22Rv1 (cell line): Measurements from ENCODE around the gene TM4SF20.
"Not testable (repeated sequence)": the region's sequence is repeated elsewhere in the genome, so short reads cannot be mapped to it uniquely, and the experiment has no call there.

Source experiments
- H3K27ac ChIP-seq: fragments of 450-650 bp; 2 replicates; pipeline ENCODE4 v1.5.1; 2017
- CTCF ChIP-seq: fragments of 450-650 bp; IDR thresholded peaks from 2 replicates; pipeline ENCODE4 v1.5.1; 2017; ENCODE audit warnings: mild to moderate bottlenecking
- ZFX ChIP-seq: fragments of 450-650 bp; IDR thresholded peaks from 2 replicates; pipeline ENCODE4 v1.6.1; 2017; ENCODE audit warnings: antibody characterized with exemption, borderline replicate concordance

Gene TM4SF20

GRCh38 chr2:227397562-227397961 is 18.5 kb upstream of the TM4SF20 start:
- no peak overlapping the region for H3K27ac ChIP-seq
- TF ChIP-seq CTCF (no peak), ZFX (no peak)

DNA sequence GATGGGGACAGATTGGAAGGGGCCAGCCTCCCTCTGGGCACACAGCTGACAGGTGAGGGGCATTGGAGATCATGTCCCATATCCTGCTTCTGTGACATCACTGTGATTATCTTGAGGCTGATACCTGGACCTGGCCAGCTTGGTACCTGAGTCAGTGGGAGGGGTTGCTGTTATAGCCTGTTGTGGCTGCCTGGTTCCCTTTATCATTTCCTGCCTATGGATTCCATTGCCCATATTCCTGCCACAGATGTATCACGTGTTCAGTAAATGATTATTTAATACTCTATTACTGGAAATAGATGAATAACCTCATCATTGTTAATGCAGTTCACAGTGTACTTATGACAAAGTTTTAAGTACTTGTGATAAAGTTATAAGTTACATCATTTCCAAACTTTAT is 16.4 kb upstream of the TM4SF20 start:
- TF ChIP-seq ZFX, result no peak
- H3K27ac ChIP-seq, result no peak overlapping the region

DNA sequence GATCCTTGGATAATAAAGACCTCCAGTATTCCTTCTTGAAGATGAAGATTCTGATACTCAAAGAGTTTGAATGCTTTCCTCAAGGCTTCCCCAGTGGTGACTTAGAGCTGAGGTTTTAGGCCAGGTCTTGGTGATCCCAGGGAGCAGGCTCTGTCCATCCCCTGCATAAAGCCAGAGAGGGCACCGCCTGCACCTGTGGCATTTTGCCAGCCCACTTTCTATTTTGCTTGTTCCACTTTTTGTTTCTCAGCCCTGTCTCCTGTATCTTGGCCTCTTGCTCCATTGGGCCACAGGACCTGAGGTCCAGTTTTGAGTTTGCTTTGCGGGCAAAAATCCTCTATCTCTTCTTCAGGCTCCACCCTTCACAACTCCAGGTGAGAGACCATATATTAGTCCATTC is 15.3 kb upstream of the TM4SF20 start:
- H3K27ac ChIP-seq, result no peak overlapping the region
- no peak for TF ChIP-seq CTCF
- no peak for TF ChIP-seq ZFX

DNA sequence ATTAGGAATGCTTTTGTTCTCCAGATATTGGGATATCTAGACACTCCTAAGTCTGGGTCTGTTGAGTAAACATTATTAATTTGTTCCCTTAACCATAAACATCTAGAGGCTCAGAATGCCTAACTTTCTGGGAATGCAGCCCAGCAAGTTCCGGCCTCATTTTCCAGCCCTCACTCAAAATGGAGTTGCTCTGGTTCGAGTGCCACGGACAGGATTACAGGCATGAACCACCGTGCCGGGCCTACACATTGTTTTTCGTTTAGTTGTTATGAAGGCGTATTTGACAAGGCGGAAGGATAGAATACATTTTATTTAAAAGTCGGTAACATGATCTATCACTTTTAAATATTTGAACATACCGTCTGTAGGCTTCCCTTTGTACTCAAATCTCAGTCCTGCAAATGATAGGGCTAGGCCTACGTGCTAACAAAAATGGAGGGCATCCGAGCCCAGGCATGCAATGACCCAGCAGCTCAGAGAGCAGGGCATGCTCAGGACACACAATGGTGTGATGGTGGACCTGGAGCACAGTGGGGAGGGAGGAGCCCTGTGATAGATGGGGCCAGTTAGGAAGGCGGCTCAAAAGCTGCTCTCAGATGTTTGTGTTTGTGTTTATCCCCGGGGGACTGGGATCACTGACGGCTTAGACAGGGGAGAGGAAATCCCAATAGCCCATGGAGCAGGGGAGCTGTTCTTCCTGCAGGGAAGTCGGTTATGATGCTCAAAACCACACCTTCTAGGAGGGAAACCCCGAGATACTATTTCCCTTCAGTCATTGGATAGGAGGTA is 11.6 kb upstream of the TM4SF20 start:
- no peak overlapping the region for H3K27ac ChIP-seq
- no peak for TF ChIP-seq ZFX
- TF ChIP-seq CTCF, result no peak

DNA sequence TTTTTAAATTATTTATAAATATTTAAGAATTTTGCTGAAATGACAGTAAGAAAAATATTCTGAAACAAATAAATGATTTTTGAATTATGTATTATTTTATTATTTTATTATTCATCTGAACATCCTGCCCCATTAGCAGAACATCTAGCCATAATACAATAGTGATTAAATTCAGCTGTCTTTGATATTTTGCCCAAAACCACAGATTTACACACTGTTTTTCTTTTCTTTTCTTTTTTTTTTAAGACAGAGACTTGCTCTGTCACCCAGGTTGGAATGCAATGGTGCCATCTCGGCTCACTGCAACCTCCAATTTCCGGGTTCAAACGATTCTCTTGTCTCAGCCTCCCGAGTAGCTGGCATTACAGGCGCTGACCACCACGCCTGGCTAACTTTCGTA is 10.6 kb upstream of the TM4SF20 start:
- no peak overlapping the region for H3K27ac ChIP-seq
- TF ChIP-seq CTCF, result no peak
- no peak for TF ChIP-seq ZFX

DNA sequence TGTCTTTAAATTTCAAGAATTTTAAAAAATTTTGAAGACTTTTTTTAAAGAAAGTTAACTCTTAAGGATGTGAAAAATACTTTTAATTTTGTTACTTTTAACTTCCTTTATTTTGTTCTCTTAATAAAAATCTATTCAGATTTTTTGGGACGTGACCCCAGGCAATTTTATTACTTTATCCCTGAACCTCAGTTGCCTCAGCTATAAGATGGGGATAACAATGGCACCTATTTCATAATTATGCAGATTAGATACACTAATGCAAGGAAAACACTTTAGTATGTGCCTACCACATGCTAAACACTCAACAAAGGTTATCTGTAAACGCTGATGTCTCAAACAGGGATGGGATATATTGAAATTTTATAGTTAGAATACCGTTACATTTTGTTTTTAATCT is 10.1 kb upstream of the TM4SF20 start:
- no peak overlapping the region for H3K27ac ChIP-seq
- TF ChIP-seq CTCF (no peak), ZFX (no peak)

DNA sequence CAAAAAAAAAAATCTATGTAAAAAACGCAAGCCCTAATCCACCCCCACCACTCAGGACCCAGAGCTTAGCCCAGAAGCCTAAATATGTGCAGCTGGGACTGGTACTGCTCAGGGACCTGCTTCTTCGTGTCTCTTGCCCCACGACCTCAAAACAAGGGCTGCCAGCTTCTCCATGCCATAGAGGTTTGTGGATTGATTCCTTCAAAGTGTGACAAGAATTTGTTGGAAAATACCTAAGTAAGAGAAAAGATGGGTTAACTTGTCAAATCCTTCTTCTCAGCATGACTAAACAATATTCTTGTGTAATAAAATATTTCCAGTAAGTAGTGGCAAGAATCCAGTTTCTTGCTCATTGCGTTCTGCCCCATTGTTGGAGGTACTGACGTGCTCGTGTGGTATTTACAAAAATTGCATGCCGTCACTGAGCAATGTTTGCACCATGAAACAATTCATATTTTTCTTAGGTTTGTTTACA is 9.5 kb upstream of the TM4SF20 start:
- no peak for TF ChIP-seq CTCF
- no peak for TF ChIP-seq ZFX
- H3K27ac ChIP-seq, result no peak overlapping the region

DNA sequence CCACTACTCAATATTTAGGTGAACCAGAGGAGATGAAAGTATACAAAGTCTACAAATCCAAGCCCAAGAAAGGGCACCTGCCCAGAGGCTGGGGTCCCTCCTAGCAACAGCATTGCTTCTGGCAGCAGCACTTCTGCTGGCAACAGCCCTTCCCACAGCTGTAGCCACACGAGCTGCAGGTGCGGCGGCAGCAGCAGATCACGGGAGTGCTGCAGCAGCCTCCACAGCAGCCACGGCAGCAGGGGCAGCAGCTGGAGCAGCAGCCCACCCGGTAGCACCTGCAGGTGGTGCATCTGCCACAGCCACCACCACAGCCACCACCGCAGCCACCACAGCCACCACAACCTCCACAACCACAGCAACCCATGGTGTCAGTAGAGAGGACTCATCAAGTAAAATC is 8.5 kb upstream of the TM4SF20 start, which contains the start of gene SCYGR1:
Gene SCYGR1, minus strand, starts transcription at position 367 of the 400 bp plus-strand sequence. Its CDS starts 0 bp downstream, at position 367.
- not testable (repeated sequence) for H3K27ac ChIP-seq
